ENCODE results near the gene AARS1. TPM values are rescaled to one million over a fixed set of nuclear protein-coding genes. Genes with fewer than 3 reads are reported as not detected.

Gene AARS1
- total RNA-seq, 2 donors from 2014 or later: 49.3 to 72.8 TPM

DNA sequence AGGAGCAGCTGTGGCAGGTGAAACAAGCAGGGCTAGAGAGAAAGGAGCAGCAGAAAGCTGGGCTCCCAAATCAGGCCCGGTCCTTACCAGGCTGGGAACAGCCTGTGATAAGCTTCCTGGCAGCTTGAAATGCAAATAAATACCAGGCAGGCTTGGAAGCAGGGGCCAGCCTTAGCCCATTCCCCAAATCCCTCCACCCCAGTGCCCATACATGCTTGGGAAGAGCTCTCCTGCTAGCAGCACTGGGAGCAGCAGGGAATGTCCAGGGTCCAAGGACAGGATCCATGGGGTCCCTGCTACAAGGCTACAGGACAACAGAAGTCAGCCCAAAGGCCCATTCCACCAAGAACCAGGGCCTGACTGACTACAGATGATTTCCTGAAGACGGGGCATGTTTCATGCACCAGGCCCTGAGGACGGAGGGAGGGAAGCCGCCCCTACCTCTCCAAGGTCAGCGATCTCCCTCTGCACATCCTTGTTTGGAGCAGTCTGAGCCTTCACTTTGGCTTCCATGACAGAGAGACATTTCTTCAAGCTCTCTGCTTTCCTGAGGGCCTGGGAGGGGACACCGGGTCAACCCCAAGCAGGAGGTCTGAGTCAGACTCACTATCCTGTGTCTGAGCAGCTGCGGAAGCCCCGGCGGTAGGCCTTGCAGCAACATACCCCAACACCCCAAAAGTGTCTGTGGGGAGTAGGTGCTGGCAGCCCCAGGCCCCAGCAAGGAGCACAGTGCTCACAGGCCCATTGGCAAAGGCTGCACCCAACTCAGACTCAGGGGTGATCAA is 34.9 kb downstream of the AARS1 start:
- Histone ChIP-seq H3K4me3 (no peak overlapping the region), H3K36me3 (replicated peaks in 1 of 2; ENCODE audit: insufficient read depth in 1 of 2, low read depth in 2 of 2) (peaks cover 28 to 47% of the 10 kb centered on the region in 2 donors), H3K9me3 (no peaks in the 10 kb centered on the region), H3K27ac (no peak overlapping the region), H3K4me1 (peaks cover 16% of the 10 kb centered on the region), H3K27me3 (no peaks in the 10 kb centered on the region)
- TF ChIP-seq POLR2A (IDR thresholded peaks at IDR 0.05): no peak
- TF ChIP-seq, protein P1, sequence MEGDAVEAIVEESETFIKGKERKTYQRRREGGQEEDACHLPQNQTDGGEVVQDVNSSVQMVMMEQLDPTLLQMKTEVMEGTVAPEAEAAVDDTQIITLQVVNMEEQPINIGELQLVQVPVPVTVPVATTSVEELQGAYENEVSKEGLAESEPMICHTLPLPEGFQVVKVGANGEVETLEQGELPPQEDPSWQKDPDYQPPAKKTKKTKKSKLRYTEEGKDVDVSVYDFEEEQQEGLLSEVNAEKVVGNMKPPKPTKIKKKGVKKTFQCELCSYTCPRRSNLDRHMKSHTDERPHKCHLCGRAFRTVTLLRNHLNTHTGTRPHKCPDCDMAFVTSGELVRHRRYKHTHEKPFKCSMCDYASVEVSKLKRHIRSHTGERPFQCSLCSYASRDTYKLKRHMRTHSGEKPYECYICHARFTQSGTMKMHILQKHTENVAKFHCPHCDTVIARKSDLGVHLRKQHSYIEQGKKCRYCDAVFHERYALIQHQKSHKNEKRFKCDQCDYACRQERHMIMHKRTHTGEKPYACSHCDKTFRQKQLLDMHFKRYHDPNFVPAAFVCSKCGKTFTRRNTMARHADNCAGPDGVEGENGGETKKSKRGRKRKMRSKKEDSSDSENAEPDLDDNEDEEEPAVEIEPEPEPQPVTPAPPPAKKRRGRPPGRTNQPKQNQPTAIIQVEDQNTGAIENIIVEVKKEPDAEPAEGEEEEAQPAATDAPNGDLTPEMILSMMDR (IDR thresholded peaks at IDR 0.05): no peak
- intact Hi-C loops (cut with DNase I): no loop called here
- DNase-seq: no peak
- ATAC-seq: no peak
- WGBS, 2 donors: 83 to 89% methylated on average over 6 to 9 of the region's 9 CpGs

DNA sequence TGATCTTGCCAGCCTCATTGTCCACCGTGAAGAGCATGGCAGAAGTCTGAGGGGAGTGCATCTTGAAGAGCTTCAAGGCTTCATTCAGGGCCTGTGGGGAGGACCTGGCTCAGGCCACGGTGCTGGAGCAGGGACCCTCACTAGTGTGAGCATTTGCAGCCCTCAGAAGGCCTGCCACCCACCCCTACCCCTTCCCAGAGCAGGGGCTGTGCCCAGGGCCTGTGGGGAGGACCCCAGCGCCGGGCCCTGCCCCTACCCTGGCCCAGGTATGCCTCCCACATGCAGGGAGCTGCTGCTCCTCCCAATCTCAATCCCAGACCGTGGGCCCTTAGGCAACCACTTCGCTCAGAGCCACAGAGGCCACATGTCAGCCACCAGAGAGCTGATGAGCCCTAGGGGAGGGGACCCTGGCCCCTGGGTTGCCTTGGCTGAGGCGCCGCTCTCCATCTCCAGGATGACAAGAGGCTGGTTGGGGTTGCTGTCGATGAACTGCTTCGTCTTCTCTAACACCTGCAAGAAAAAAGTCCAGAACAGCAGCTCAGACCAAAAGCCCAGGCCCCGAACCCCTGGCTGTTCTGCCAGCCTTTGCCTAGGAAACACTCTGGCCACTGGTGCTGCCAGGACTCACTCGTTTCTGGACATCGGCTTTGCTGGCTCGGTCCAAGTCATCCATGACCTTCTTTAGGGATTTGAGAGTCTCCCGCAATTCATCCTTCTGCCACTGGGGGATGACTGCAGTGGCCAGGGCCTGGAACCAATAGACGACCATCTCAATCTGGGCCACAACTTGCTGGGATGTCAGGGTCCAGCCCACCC is 35.8 kb downstream of the AARS1 start:
- Histone ChIP-seq H3K27me3 (no peaks in the 10 kb centered on the region), H3K9me3 (no peaks in the 10 kb centered on the region), H3K36me3 (replicated peaks in 1 of 2; ENCODE audit: insufficient read depth in 1 of 2, low read depth in 2 of 2) (peaks cover 28 to 39% of the 10 kb centered on the region in 2 donors), H3K4me1 (peaks cover 19% of the 10 kb centered on the region), H3K27ac (no peak overlapping the region), H3K4me3 (no peak overlapping the region)
- intact Hi-C loops (cut with DNase I): no loop called here
- DNase-seq (peak; percentile 29 to 51 (median 30)), ATAC-seq (no peak)
- 70 to 87% methylated on average over 8 to 14 of the region's 16 CpGs for WGBS, 2 donors
- no peak for TF ChIP-seq POLR2A (IDR thresholded peaks at IDR 0.05)
- TF ChIP-seq, protein P1 (IDR thresholded peaks at IDR 0.05): peak; percentile 16 to 41 (median 33)

DNA sequence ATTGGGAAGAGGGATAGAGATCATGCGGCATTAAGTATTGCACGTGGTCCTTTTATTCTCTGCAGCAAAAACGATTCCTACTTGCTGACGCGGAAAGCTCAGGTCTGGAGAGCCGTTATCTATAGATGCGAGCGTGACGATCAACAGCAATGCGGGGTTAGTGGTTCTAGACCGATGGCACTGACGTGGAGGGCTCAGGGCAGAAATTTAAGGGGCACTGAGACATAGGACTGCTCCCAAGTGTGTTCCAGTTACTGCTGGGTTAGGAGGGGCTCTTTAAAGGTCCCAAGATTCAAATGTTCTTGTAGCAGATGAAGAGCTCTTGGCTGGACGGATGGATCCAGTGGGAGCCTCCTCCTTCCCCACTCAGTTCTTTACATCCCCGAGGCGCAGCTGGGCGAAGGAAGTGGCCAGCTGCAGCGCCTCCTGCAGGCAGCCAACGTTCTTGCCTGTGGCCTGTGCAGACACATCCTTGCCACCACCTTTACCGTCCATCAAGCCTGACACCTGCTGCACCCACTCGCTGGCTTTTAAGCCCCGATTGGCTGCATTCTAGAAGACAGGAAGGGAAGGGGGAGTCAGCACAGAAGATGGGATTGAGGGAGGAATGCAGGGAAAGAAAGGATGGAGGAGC is 36.8 kb downstream of the AARS1 start:
- ATAC-seq (no peak), DNase-seq (no peak)
- Histone ChIP-seq H3K9me3 (no peaks in the 10 kb centered on the region), H3K36me3 (replicated peaks in 1 of 2; ENCODE audit: insufficient read depth in 1 of 2, low read depth in 2 of 2) (peaks cover 21 to 31% of the 10 kb centered on the region in 2 donors), H3K27me3 (no peaks in the 10 kb centered on the region), H3K27ac (no peak overlapping the region), H3K4me3 (no peak overlapping the region), H3K4me1 (peaks cover 19% of the 10 kb centered on the region)
- 77 to 92% methylated on average over 19 to 21 of the region's 21 CpGs for WGBS, 2 donors
- intact Hi-C loops (cut with DNase I): no loop called here
- no peak for TF ChIP-seq POLR2A (IDR thresholded peaks at IDR 0.05)
- TF ChIP-seq, protein P1 (IDR thresholded peaks at IDR 0.05): no peak

DNA sequence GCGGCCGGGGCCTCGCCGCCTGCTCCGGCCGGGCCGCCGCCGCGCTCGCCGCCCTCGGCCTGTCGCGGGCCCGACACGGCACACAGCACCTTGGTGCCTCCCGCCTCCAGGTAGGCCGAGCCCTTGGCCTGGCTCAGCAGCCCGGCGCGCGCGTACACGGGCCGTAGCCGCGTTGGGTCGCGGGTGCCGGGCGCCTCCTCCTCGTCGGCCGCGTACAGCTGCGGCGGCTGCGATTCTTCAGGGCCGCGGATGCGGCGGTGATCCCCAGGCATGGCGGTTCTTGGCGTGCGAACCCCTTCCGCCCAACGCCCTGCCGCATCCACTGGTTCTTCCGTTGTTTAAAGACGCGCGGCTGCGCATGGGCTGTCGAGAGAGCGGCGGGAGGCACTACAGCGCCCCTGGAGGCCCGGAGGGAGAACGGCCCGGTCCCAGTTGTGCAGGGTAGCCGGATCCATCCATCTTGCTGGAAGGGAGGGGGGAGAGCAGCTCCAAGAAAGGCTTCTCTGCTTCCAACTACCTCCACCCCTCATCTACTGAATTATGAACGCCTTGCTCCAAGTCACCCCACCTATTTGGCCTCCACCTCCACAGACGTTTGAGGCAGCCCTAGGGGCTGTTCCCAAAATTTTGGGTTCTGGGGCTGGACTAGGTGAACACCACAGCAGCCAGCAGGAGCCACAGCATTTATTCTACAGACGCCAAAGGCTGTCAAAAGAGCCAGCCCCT is 37.5 kb downstream of the AARS1 start, which contains the start of gene EXOSC6:
EXOSC6 (minus strand) TSS at position 312 of the 726 bp plus-strand sequence; CDS start at position 272, 40 bp downstream.
- peak within 1 kb of the TSS; percentile 76 to 93 (median 85) for H3K27ac ChIP-seq
- H3K4me3 ChIP-seq: peak within 1 kb of the TSS in 1 of 2 donors; percentile 62
- intact Hi-C loops (cut with DNase I): no loop called here
- H3K27me3 ChIP-seq: no peaks in the 10 kb centered on the region
- WGBS, 2 donors: 1 to 39% methylated on average over 4 to 60 of the region's 65 CpGs
- ATAC-seq: peak; percentile 95
- TF ChIP-seq, protein P1 (IDR thresholded peaks at IDR 0.05): peak; percentile 91 to 98 (median 96)
- peak; percentile 78 to 90 (median 83) for TF ChIP-seq POLR2A (IDR thresholded peaks at IDR 0.05)
- peaks cover 19% of the 10 kb centered on the region for H3K4me1 ChIP-seq
- H3K9me3 ChIP-seq: no peaks in the 10 kb centered on the region
- peaks cover 19 to 30% of the 10 kb centered on the region in 2 donors for H3K36me3 ChIP-seq (replicated peaks in 1 of 2; ENCODE audit: insufficient read depth in 1 of 2, low read depth in 2 of 2)
- DNase-seq: peak; percentile 89 to 95 (median 90)

Measured in body of pancreas (tissue), 4 donors.